GM21737 (cell line): ENCODE results near the gene RRP1.
A peak's percentile ranks its signal among the peaks of the same experiment; 100 is the strongest.

Experiments
- ATAC-seq: cut with Tn5 transposase; IDR thresholded peaks from one replicate; pipeline ENCODE4 v1.9.1; 2021; ENCODE audit warnings: mild to moderate bottlenecking, moderate library complexity; ENCODE audit not compliant: unreplicated experiment

Gene RRP1

DNA sequence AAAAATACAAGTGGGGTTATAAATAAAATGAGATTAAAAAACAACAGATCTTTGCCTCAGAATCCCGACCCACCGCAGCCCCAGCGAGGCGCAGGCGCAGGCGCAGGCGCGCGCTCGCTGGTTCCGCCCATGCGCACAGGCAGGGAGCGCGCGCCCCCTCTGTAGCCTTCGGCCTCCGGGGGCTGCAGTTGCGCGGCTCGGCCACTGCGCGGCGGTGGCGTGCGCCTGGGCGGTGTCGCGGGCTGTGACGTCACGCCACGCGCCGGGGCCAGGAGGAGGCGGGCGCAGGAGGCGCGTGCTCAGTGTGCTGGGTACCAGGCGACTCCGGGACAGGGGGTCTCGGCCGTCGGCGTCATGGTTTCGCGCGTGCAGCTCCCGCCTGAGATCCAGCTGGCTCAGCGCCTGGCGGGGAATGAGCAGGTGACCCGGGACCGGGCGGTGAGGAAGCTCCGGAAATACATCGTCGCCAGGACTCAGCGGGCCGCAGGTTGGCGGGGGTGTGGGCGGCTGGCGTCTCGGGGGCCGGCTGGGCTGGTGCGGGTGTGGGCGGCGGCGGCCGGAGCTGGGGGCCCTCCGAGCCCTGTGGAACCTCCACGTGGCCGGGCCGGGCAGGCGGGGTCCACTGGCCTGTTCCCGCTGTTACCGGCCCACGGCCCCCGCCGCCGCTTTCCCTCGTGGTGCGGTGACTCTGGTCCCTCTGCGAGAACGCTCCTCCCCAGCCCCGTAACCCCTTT, at the start of gene RRP1:
RRP1 (plus strand) TSS at position 302 of the 734 bp plus-strand sequence; CDS start at position 355, 53 bp downstream.
- ATAC-seq = peak; percentile 86

GRCh38 chr21:43739621-43740435, 49.5 kb upstream of the RRP1 start:
- no peak for ATAC-seq

GRCh38 chr21:43740497-43741156, 48.8 kb upstream of the RRP1 start:
- no peak for ATAC-seq

DNA sequence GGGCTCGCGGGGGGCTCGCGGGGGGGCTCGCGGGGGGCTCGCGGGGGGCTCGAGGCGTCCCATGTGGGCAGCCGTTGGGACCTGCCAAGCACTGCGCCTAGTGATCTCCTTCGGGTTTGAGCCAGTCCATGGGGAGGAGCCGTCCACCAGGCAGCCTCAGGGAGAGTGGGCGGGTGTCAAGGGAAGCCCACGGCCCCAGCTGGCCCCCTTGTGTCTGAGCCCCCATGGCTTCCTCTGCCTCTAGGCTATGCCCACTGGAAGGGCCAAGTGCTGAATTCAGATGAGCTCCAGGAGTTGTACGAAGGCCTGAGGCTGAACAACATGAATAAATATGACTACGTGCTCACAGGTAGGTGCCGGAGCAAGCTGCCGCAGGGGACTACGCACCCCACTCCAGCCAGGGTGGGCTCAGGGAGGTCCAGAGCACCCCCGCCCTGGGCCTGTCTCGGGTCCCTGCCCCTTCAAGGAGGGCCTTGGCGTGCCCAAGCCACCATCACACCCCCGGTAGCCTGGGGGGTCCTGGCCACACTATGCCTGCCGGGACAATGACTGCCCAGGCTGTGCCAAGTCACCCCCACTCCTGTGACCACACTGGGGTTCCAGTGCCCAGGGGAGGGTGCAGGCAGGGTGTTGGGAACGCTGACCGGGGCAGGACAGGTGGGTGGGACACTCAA, 47.8 kb upstream of the RRP1 start:
- ATAC-seq = no peak

GRCh38 chr21:43743947-43744346, 45.4 kb upstream of the RRP1 start:
- no peak for ATAC-seq

- ATAC-seq = no peak
Measured at GRCh38 chr21:43744725-43745124, 44.7 kb upstream of the RRP1 start.

DNA sequence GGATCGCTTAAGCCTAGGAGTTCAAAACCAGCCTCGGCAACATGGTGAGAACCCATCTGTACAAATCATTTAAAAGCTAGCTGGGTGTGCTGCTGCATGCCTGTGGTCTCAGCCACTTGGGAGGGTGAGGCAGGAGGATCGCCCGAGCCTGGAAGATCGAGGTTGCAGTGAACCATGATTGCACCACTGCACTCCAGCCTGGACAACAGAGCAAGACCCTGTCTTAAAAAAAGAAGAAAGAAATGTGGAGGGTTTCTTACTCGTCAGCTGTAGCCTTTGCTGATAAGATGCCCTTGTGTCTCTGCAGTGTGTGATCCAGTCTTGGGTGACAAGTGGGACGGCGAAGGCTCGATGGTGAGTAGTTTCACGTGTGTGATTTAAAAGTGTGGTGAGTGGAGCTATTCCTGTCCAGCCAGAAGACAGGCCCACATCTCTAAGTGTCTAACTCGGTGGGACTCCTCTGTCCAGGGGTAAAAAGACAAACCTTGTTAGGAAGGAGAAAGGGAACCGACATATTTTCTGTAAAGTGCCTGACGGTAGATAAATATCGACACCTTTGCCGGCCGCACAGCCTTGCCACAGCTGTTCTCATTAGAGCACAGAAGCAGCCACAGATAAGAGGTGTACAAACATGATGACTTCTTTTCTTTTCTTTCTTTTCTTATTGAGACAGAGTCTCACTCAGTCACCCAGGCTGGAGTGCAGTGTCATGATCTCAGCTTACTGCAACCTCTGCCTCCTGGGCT, 43.4 kb upstream of the RRP1 start:
- no peak for ATAC-seq

DNA sequence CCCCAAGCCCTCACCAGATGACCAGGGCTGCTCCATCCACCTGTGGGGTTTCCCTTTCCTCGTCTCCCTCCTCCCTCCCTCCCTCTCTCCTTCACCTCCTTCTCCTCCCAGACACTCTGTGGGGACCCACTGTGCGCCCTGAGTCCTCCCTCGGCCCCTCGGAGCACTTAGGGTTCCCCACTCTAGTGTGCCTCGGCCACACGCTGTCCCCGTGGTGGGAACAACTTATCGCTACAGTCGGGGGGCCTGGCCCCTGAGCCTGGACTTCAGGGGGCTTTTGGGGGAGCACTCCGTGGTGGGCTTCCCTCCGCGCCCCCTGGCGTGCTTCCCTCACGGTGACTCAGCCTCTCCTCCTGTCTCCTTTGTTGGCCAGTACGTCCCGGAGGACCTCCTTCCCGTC, 40.8 kb upstream of the RRP1 start:
- ATAC-seq = no peak

- no peak for ATAC-seq
Measured at GRCh38 chr21:43749651-43750262, 39.6 kb upstream of the RRP1 start.

DNA sequence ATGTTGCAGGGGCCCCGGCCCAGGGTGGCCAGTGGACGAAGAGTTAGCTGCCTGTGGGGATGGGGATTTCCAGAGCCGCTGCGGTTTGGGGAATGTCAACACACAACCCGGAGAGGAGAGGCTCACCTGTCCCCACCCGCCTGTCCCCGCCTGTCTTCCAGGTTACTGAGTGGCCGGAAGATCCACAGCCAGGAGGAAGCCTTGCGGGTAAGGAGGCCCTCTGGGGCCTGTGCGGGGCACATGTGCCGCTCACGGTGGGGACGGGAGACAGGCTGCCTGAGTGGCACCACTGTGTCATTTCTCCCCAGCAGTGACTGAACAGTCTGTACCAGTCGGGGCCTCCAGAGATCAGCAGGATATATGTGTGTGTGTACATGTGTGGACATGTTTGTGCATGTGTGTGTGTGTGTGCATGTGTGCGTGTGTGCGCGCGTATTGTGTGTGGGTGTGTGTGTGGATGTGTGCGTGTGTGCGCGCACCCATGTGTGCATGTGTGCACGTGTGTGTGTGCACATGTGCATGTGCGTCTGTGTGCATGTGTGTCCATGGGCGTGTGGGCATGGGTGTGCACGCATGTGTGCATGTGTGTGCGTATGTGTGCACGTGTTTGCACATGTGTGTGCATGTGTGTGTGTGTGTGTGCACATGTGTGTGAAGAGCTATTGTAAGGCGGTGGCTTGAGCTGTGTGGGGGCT, 38.9 kb upstream of the RRP1 start:
- no peak for ATAC-seq

DNA sequence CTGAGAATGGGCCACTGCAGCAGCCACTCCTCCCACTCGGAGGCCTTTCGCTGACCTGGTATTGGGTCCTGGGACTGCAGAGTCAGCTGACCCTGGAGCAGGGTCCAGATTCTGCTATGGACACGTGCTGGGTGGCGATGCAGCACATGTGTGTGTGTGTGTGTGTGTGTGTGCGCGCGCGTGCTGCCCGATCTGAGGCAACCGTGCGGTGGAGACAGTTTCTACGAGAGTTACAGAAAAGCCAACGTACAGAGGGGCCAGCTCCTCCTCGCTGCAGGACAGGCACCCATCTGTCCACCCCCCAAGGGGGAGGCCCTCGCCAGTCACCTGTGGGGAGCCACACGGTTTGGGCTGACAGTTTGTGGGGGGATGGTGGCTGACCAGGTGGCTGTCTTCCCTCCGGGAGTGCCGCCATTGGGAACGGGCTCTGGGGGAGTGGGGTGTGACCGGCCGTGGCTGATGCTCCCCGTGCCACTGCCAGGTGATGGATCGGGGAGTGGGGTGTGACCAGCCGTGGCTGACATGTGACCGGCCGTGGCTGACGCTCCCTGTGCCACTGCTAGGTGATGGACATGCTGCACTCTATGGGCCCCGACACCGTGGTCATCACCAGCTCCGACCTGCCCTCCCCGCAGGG, 37.3 kb upstream of the RRP1 start:
- ATAC-seq = no peak

GRCh38 chr21:43752758-43753438, 36.5 kb upstream of the RRP1 start:
- ATAC-seq = no peak

GRCh38 chr21:43753439-43753799, 36.0 kb upstream of the RRP1 start:
- ATAC-seq = no peak

GRCh38 chr21:43754948-43755781, 34.2 kb upstream of the RRP1 start:
- no peak for ATAC-seq

DNA sequence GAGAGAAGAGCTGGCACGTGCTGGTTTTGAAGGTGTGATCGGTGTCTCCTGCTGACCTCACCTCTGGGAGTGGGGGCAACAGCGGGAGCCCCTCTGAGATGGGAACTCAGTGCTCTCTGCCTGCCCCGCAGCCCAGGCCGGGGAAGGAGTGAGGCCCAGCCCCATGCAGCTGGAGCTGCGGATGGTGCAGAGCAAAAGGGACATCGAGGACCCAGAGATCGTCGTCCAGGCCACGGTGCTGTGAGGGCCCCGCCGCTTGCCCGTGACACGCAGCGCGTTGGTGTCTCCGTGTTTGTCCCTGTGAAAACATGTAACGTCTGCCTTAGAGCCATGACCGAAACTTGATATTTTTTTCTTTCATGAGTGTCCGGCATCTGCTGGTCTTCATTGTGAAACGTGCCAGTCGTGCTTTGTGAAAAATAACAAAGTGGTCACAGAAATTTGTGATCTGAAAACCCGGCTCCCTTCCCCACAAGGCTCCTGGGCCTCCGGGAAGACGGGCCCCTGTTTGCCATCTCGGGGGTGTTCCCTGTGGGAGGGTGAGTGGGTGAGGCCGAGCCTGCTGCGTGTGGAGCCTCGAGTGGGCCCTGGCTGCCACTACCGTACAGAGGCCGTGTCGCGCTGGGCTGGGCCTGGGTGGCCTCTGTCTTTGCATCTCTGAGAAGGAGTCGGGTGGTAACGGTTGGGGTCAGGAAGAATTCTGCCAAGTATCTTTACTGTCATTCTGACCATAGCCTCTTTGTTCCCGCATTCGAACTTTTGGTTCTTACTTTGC, 33.4 kb upstream of the RRP1 start:
- no peak for ATAC-seq

- ATAC-seq = no peak
Measured at GRCh38 chr21:43757601-43758000, 31.8 kb upstream of the RRP1 start.

DNA sequence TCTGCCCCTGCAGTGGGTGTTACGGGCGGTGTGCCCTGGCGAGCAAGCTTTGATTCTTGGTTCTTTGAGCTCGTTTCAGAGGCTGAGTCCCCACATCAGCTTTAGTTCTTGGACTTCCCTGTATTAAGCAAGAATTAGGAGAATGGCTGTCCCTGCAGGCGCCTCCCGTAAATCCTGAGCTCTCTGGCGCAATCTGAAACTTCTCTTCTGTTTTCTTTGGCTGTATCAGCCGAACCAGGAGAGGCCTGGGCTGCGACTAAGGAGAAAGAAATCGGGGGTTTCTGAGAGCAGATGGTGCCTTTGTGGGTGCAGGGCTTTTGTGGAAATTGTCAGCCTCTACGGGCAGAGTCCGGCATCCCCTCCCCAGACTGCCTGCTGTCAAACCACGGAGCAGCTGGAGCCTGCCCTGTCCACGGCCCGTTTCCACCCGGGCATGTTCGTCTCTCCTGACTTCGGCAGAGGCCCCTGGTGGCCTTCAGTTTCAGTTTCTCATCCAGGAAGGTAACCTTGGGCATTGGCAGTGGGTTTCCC, 31.2 kb upstream of the RRP1 start:
- ATAC-seq = no peak
